Gastrocnemius medialis (tissue), 4 donors: ENCODE results near the gene CLEC18C. TPM values are rescaled to one million over a fixed set of nuclear protein-coding genes. Genes with fewer than 3 reads are reported as not detected.
"Not testable (repeated sequence)": the region's sequence is repeated elsewhere in the genome, so short reads cannot be mapped to it uniquely, and the experiment has no call there.

Source experiments
- ATAC-seq, 2 donors: fragments of 150-250 bp; one replicate each; pipeline ENCODE4 v1.9.1; 2016
- DNase-seq, 2 donors: peaks; one replicate each; pipeline ENCODE4 v3.0.0-alpha.2; 2019
- H3K27ac ChIP-seq, 4 donors: fragments of 200-600 bp; sonication (generic); 1 replicate in 1 of 4; 2 replicates in 3 of 4; pipeline ENCODE4 v1.5.1; 2016 to 2018; ENCODE audit warnings: mild to moderate bottlenecking in 2 of 4, moderate library complexity in 1 of 4
- H3K27me3 ChIP-seq, 3 donors: fragments of 200-600 bp; sonication (generic) in 2 of 3; 1 replicate in 1 of 3; 2 replicates in 2 of 3; pipeline versions ENCODE4 v1.5.1 to v1.6.0; 2016 to 2019; ENCODE audit warnings: mild to moderate bottlenecking in 1 of 3, moderate library complexity in 1 of 3
- H3K36me3 ChIP-seq, 2 donors: fragments of 200-600 bp; sonication (generic) in 1 of 2; one replicate each; pipeline ENCODE4 v1.5.1; 2017 to 2018
- H3K4me1 ChIP-seq, 2 donors: fragments of 200-600 bp; sonication (generic) in 1 of 2; one replicate each; pipeline ENCODE4 v1.5.1; 2016 to 2017; ENCODE audit warnings: mild to moderate bottlenecking in 2 of 2
- H3K4me3 ChIP-seq, 4 donors: fragments of 200-600 bp; sonication (generic) in 3 of 4; 1 replicate in 1 of 4; 2 replicates in 3 of 4; pipeline ENCODE4 v1.5.1; 2016 to 2019; ENCODE audit warnings: mild to moderate bottlenecking in 2 of 4
- H3K9me3 ChIP-seq, 3 donors: fragments of 200-600 bp; sonication (generic) in 2 of 3; 1 replicate in 1 of 3; 2 replicates in 2 of 3; pipeline ENCODE4 v1.5.1; 2016 to 2019
- CTCF ChIP-seq, 5 experiments: fragments of 450-650 bp in 3 of 5; fragments of 200-600 bp in 2 of 5; sonication (generic) in 2 of 5; IDR thresholded peaks in 4 of 5; conservative IDR thresholded peaks in 1 of 5; 1 replicate in 4 of 5; 2 replicates in 1 of 5; pipeline ENCODE4 v1.5.1; 2016 to 2019; ENCODE audit warnings: antibody characterized with exemption in 5 of 5, mild to moderate bottlenecking in 3 of 5, moderate library complexity in 3 of 5
- POLR2A ChIP-seq, 2 donors: fragments of 450-650 bp; IDR thresholded peaks; one replicate each; pipeline ENCODE4 v1.6.1; 2017; ENCODE audit warnings: antibody characterized with exemption in 2 of 2, mild to moderate bottlenecking in 2 of 2, moderate library complexity in 2 of 2
- in situ Hi-C, 4 donors: fragments of 200-750 bp; cut with MboI; loops; one replicate each; pipeline versions ENCODE4 v1.15.0 to v1.8.0; 2017; ENCODE audit warnings: low sequenced_read_pairs in 4 of 4
- intact Hi-C: fragments of 100-400 bp; cut with DNase I; formaldehyde crosslinking; loops from one replicate; pipeline ENCODE4 v1.15.1; 2023; ENCODE audit warnings: low total_unique reads
- total RNA-seq, 4 donors: library from RNA; depleted of rRNA; stranded (reverse); fragments of >200 nt; gene quantifications; one replicate each; pipeline versions ENCODE4 v1.1.0 to v1.2.3, GENCODE V29; 2016

The CLEC18C gene
- total RNA-seq, 4 donors from 2014 or later: 0.18 to 0.49 (median 0.41) TPM; not detected in 1

GRCh38 chr16:70151391-70151790, 22.2 kb upstream of the CLEC18C start:
- H3K4me3 ChIP-seq: no peak overlapping the region
- intact Hi-C loops: no loop called here

GRCh38 chr16:70151941-70152509, 21.6 kb upstream of the CLEC18C start:
- peaks cover 6 to 8% of the 10 kb centered on the region in 2 donors for H3K4me1 ChIP-seq
- in situ Hi-C loops (loop anchor here in 1 of 4 donors (10.0 kb wide), 1 partner anchor 103 kb away; the partner anchor contains the start of gene EXOSC6), intact Hi-C loops (no loop called here)
- TF ChIP-seq CTCF (IDR thresholded peaks at IDR 0.05 in 4 of 5, conservative IDR thresholded peaks at IDR 0.05 in 1 of 5): no peak
- no peak for TF ChIP-seq POLR2A (IDR thresholded peaks at IDR 0.05)
- DNase-seq (no peak), ATAC-seq (no peak)
- H3K27me3 ChIP-seq: no peaks in the 10 kb centered on the region
- no peak overlapping the region for H3K27ac ChIP-seq
- H3K9me3 ChIP-seq: no peaks in the 10 kb centered on the region
- no peak overlapping the region for H3K4me3 ChIP-seq
- H3K36me3 ChIP-seq: peaks cover 0 to 84% of the 10 kb centered on the region in 2 donors

More at GRCh38 chr16:70151391-70151790, 22.2 kb upstream of the CLEC18C start:
- H3K36me3 ChIP-seq: peaks cover 0 to 78% of the 10 kb centered on the region in 2 donors
- H3K9me3 ChIP-seq: no peaks in the 10 kb centered on the region
- in situ Hi-C loops: loop anchor here in 1 of 4 donors (10.0 kb wide), 1 partner anchor 103 kb away; the partner anchor contains the start of gene EXOSC6
- H3K27ac ChIP-seq: no peak overlapping the region
- ATAC-seq (no peak), DNase-seq (no peak)
- peaks cover 6 to 8% of the 10 kb centered on the region in 2 donors for H3K4me1 ChIP-seq
- no peak for TF ChIP-seq POLR2A (IDR thresholded peaks at IDR 0.05)
- no peak for TF ChIP-seq CTCF (IDR thresholded peaks at IDR 0.05 in 4 of 5, conservative IDR thresholded peaks at IDR 0.05 in 1 of 5)
- no peaks in the 10 kb centered on the region for H3K27me3 ChIP-seq

- Histone ChIP-seq H3K27ac (peak overlapping the region; percentile 2 to 31 (median 4)), H3K27me3 (no peaks in the 10 kb centered on the region), H3K4me3 (no peak overlapping the region), H3K9me3 (no peaks in the 10 kb centered on the region), H3K36me3 (peaks cover 0 to 90% of the 10 kb centered on the region in 2 donors), H3K4me1 (peaks cover 6 to 8% of the 10 kb centered on the region in 2 donors)
- DNase-seq (no peak), ATAC-seq (no peak)
- in situ Hi-C loops: loop anchor here in 1 of 4 donors (10.0 kb wide), 1 partner anchor 102 kb away; the partner anchor contains the start of gene EXOSC6
- intact Hi-C loops: no loop called here
- TF ChIP-seq POLR2A (IDR thresholded peaks at IDR 0.05) (no peak), CTCF (IDR thresholded peaks at IDR 0.05 in 4 of 5, conservative IDR thresholded peaks at IDR 0.05 in 1 of 5) (no peak)
Measured at GRCh38 chr16:70152578-70153302, 20.8 kb upstream of the CLEC18C start.

- H3K4me3 ChIP-seq, H3K9me3 ChIP-seq, H3K27ac ChIP-seq, intact Hi-C loops, H3K27me3 ChIP-seq, H3K4me1 ChIP-seq, ATAC-seq, DNase-seq: not testable (repeated sequence)
- peaks cover 0 to 98% of the 10 kb centered on the region in 2 donors for H3K36me3 ChIP-seq
- in situ Hi-C loops: loop anchor here in 1 of 4 donors (10.0 kb wide), 1 partner anchor 100 kb away; the partner anchor contains the start of gene EXOSC6
Measured at GRCh38 chr16:70154736-70155135, 18.9 kb upstream of the CLEC18C start.
